Esophagus mucosa (tissue), 1 donor: ENCODE results near the gene CYBA. TPM values are rescaled to one million over a fixed set of nuclear protein-coding genes. Genes with fewer than 3 reads are reported as not detected.

ENCODE experiments used
- ATAC-seq: fragments of 200-7000 bp; cut with Tn5 transposase; one replicate; pipeline ENCODE4 v1.9.1; 2020
- total RNA-seq: library from RNA; stranded (reverse); gene quantifications from one replicate; pipeline ENCODE4 v1.2.4, GENCODE V29; 2023
- donor health status: DM: yes; HTN: yes; CAD: no.

The CYBA gene
- total RNA-seq, 1 donor from 2014 or later: 66.3 TPM

DNA sequence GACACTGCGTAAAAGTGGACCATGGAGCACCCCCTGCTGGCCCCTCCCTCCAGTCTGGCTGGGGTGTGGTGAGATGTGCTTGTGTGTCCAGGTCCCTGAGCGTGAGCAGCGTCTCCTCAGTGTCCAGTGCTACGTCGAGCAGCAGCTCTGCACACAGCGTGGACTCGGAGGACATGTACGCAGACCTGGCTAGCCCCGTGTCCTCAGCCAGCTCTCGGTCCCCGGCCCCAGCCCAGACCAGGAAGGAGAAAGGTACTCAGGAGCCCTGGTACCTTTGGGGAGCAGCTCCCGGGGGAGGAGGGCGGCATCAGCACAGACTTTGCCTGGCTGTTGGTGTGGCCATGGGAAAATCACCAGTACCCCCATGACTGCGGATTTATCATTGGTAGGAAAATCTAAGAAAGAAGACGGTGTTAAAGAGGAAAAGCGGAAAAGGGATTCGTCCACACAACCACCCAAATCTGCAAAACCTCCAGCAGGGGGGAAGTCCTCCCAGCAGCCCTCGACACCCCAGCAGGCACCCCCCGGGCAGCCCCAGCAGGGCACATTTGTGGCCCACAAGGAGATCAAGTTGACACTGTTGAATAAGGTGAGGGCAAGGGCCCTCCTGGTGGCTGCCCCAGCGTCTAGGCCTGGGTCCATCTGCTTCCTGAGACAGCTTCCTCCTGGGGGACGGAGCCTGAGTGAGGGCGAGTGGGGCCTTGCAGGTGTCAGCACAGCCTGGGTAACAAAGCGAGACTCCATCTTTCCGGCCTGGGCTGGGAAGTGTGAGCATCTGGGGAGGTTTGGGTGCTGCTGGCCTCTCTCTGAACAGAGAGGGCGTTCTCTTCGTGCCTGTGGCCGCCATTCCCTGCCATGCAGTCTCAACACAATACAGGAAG lies 23.1 kb downstream of the CYBA start:
- ATAC-seq: no peak

- no peak for ATAC-seq
These were observed 24.2 kb downstream of the CYBA start for GRCh38 chr16:88626646-88627045.

DNA sequence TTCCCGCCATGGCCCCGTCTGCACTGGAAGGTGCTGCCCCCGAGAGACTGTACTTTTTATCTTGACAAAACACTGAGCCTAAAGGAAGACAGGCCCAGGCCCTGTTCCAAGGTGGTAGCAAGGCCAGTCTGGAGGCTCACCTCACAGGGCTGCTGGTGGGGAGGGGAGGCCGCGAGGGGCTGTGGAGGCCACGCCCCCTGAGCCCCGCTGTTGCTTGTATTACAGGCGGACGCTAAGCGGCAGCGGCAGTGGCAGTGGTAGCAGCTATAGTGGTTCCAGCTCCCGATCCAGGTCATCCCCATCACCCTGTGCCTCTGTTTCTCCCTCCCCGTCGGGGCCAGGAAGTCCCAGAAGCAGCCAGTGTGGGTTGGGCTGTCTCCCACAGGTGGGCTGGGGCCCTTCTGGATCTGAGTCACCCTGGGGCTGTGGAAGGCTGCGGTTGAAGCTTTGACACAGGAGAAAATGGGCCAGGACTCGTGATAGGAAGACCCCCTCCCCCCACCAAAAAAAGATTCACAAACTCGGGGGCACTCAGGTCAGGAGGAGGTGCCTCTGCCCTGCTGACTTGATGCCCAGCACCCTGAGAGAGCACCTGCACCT lies 25.8 kb downstream of the CYBA start:
- no peak for ATAC-seq

DNA sequence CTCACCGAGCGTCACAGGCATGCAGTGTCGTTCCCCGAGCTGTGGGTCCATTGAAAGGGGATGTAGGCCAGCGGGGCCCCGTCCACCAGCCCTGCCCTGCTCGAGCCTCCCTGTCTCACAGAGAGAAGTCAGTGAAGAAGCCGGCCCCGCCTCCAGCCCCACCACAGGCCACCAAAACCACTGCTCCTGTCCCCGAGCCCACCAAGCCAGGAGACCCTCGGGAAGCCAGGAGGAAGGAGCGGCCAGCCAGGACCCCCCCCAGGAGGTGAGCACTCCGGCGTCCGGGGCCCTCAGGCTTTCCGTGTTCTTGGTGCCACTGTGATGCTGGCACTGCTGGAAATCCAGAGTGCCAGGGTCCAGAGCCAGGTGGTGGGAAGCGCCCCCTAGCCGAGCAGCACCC lies 26.4 kb downstream of the CYBA start:
- ATAC-seq: no peak

DNA sequence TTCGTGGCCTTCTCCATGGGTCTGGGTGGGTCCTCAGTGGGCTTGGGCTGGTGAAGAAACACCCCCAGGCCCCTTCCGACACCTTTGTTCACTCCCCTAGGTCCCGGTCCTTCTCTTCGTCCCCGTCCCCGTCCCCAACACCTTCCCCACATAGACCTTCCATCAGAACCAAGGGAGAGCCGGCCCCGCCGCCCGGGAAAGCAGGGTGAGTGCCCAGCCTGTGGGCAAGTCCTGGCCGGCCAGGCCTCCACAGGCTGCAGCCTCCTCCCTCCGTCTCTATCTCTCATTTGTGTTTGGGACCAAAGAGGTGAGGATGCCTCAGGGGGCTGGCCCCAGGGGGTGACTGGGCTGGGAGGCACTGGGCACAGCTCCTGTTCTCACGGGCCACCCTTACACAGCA lies 27.0 kb downstream of the CYBA start:
- ATAC-seq: no peak

DNA sequence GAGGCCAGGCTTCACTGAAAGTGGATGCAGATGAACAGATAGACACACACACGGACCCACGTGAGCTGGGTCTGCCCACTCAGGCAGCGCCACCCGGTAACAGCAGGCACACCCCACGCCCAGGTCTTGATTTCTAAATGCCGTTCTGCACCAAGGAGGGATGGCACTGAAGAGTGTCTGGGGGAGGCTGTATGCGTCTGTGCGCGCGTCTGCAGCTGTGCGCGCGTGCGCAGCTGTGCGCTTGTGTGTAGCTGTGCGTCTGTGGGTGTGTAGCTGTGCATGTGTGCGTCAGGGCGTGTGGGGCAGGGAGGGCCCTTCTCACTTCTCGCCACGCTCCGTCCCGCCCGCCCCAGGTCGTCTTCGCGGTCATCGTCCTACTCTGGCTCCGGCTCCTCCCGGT lies 28.0 kb downstream of the CYBA start:
- ATAC-seq: no peak

GRCh38 chr16:88622125-88622524 lies 28.7 kb downstream of the CYBA start:
- ATAC-seq: no peak

- peak; percentile 45 for ATAC-seq
These were observed 30.7 kb downstream of the CYBA start for GRCh38 chr16:88619859-88620815.

DNA sequence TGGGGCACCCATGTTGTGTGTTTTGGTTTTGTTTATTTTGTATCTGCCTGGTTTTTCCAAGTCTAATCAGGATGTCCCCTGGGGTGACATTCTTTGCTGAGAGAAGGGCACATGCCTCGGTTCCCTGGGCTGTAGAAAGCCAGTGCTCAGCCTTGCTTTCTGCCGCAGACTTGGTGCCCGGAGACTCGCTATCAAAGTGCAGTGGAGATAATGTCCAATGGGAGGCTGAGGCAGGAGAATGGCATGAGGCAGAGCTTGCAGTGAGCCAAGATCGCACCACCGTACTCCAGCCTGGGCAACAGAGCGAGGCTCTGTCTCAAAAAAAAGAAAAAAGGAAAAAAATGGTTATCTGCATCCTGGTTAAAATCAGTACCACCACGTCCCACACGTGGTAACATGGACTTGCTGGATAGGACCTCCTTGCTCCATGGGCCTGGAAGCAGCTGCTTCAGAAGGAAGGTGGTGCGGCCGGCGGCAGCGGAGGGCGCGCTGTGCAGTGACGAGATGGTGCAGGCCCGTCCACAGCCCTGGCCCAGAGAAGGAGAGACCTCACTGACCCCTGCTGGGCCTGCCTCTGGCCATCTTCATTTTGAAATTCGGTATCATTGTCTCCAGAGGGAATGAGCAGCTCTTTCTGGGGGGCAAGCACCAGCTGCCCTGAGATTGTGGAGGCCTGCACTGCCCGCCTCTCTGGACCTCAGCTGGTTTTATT lies 31.7 kb downstream of the CYBA start:
- ATAC-seq: no peak

DNA sequence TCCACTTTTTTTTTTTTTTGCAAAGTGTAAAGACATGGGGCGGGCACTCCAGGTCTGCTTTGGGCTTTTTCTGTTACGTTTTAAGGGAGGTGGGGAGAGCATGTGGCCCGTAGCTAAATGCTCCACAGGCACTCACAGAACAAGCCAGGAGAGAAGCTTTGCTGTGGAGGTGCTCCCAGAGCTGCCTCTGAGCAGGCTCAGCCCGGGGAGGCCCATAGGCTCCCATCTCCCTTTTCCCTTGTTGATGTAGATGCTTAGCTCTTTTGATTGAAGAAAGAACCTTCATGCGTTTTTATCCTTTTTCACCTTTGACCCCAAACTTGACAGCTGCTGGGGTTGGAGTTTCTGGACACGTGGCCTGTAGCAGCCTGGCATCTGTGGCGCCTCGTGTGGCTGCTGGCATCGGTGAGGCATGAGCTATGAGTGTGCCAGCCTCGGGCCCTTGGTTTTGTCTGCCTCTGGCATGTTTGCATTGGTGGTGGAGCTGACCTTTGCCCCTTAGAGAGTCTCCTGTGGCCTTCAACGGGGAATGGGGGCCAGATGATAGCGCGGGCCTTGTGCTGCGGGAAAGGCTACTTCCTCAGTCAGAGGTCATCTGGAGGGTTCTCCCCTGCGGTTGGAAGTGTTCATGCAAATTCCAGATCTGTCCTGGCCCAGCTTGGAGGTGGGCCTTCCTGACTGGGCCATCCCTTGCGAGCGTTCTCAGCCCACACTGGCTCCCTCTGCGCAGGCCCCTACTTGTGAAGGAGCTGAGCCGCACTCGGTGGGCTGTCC lies 32.5 kb downstream of the CYBA start:
- no peak for ATAC-seq

- ATAC-seq: no peak
These were observed 33.4 kb downstream of the CYBA start for GRCh38 chr16:88617268-88618031.

DNA sequence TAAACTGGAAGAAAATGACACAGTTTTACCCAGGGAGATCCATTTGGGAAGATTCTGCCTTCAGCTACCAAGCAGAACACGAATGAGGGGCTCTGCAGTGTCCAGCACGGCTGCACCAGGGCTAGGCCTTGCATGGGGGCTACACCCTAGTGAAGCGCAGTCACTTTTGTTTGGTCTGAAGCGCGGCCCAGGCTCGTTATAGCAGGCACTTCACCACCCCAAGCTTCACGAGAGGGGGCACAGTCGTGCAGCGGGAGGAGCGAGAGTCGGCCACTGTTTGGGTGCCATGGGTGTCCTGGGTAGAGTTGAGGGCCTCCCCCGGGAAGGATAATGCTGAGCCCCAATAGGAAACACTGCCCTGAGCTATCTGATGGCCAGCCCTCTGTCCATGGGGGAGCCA lies 34.1 kb downstream of the CYBA start:
- ATAC-seq: no peak

DNA sequence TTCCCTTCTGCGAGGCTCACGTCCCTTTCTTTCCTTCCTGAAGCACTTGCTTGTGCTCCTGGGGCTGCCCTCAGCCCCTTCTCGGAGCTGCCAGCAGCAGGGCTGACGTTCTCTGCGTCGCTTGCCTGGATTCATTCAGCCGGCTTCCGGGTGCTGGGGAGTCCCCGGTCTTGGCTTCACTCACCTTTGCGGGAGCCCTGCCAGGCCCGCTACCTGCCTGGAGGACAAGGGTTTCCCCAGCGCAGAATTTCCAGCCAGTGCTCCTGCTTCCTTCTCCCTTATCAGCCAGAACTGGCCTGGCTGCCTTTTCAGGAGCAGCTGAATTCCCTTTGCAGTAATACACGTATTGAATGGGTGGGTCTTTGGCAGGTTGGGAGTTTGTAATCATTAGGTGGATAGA lies 34.5 kb downstream of the CYBA start:
- ATAC-seq: peak; percentile 77

- ATAC-seq: no peak
These were observed 35.9 kb downstream of the CYBA start for GRCh38 chr16:88614818-88615580.

DNA sequence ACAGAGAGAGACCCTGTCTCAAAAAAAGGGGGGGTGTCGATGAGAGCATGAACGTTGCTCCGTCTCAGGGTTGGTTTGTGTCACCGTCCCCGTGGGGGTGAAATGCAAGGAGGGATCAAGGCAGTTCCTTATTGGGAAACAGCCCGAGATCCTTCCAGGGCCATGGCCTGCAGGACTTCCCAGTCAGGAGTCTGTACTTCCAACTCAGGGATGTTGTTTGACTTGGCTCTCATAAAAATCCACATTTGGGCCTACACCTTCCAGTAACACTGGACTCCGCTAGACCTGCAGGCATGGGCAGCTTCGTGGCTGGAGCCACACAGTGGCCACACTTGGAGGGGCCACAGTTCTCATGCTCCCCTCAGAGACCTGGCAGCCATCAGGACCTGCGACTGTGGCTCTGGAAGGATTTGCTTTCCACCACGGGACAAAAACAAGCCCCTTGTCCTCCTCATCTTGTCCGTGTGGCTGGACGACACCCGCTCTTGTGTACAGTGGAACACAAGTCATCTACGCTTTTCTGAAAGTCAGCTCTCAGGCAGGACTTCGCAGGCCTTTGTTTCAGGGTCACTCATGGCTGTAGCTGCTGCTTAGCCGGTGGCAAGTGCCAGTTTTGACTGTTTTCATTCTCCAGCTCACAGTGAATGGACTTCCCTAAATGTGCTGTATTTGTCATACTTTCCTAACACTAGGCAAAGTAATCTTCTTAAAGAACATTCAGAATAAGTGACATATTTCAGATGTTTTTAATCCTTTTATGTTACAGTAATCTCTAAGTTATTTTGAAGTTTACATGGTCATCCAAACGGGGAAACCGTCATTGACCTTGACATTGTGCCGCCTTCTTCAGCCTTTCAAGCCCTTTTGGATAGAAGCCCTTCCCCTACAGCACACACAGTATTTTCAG lies 36.7 kb downstream of the CYBA start:
- ATAC-seq: no peak

DNA sequence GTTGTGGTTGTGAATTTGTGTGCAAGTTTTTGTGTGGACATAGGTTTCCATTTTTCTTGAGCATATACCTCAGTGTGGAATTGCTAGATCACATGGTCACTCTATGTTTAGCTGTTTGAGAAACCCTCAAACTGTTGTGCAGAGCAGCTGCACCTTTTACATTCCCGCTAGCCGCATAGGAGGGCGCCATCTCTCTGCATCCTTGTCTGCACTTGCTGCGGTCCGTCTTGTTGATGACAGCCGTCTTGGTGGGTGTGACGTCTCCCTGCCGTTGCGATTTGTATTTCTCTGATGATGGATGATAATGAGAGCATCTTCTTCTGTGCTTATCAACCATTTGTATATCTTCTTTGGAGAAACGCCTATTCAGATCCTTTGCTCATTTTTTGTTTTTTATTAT lies 37.6 kb downstream of the CYBA start:
- no peak for ATAC-seq

DNA sequence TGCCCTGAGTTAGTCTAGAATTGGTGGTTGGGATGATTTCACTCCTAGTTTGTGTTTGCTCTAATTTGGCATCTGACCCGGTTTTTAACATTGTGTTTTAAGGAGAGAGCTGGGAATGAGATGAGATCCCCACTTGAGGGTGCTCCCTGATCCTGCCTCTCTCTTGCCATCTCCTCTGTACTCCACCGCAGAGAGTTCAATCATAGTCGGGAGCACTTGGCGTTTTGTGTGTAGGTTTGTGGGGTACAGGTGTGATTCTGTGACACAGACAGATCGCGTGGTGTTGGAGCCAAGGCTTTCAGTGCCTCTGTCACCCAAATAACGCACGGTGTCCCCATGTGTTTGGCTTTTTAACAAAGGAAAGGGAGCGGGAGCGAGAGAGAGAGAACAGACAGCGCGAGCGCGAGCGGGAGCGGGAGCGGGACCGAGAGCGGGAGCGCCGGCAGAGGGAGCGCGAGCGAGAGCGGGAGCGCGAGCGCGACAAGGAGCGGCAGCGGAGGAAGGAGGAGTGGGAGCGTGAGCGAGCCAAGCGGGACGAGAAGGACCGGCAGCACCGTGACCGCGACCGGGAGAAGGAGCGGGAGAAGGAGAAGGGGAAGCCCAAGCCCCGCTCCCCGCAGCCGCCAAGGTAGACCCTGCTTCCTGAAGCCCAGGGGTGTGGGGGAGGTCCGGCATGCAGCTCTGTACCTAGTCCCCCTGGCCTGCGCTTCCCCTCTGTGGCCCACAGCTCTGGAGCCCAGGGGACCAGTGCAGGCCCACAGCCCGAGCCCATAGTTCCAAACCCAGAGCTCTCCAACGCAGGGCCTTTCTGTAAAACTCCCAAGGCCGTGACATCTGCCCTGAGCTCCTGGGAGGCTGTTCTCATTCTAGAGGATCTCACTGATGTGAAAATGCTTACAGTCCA lies 39.7 kb downstream of the CYBA start:
- no peak for ATAC-seq

DNA sequence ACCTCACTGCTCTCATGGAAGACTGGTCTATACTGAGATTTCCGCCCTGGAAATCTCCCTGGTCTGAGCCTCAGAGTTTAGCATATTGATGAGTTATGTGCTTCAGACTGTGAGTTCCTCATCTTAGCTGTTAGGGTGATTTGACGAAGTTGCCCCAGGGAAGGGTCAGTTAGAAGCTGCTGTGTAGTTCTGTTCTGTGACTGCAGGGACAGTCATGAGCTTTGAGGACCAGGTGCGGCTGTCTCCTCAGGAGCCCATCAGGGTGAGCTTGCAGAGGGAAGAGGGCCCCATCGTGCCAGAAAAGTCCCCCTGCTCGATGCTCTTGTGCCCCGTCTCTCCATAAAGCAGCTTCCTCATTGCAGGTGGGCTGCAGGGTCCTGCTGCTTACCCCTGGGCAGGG lies 40.8 kb downstream of the CYBA start:
- ATAC-seq: no peak
